GM18951 (cell line): ENCODE results near the gene SNX8.

Experiments
- POLR2A ChIP-seq: IDR thresholded peaks from 4 replicates; pipeline ENCODE4 v1.6.1; 2011; ENCODE audit warnings: mild to moderate bottlenecking; ENCODE audit not compliant: insufficient read length, insufficient read depth; ENCODE audit errors: extremely low read depth
- in situ Hi-C: fragments of 300-500 bp; cut with MboI; formaldehyde crosslinking; loops from one replicate; pipeline ENCODE4 v1.12.0; 2022; ENCODE audit warnings: low sequenced_read_pairs, mixed read lengths, inconsistent platforms; ENCODE audit not compliant: unreplicated experiment

SNX8 gene

DNA sequence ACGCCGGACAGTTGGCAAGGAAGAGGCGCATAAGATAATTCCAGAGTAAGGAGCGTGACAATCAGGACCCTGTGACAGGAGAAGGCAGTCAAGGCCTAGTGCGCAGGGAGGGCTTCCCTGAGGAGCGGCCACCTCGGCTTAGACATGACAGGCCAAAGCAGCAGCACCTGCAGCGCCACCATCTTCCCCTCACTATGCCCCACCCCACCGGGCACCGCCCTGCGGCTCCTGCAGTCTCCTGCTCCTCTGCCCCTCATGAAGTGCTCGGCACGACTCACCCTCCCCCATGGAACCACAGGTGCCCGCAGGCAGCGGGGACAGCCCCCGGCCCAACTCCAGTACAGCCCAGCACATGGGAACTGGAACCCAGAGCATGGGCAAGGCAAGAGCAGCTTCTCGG, 93.3 kb downstream of the SNX8 start:
- in situ Hi-C loops = no loop called here
- TF ChIP-seq POLR2A = no peak

DNA sequence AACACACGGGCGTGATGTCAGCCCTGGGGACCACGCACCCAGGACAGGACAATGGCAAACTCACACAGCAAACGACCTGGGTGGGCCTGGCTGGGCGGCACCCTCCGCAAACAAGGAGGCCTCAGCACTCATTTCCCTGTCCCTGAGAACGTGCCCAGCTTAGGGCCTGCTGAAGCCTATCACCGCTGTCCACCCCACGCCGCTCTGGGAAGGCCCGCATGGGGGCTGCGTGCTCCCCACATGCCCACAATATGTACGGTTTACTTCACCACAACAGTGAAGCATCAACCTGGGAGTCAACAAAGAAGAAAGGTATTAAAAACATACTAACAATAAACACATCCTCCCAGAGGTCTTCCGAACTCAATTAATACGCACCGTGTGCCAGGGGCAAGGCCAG, 93.7 kb downstream of the SNX8 start:
- in situ Hi-C loops = no loop called here
- no peak for TF ChIP-seq POLR2A

DNA sequence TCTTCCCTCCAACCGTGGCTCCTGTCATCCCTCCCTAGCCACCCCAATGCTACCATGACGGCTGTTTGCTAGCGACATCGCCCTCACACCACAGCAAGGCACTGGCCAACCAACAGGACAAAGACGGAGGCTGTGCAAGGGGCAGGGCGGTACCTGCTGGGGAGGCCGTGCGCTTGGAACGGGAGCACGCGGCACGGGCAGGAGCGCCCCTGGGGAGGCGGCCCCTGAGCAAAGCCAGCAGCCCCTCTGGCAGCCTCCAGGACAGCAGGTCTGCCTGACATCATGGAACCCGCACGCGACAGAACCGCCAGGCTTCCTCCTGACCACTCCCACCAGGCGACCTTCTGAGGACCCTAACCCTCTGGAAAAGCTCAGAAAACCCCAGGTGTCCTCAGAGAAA, 94.2 kb downstream of the SNX8 start:
- in situ Hi-C loops = no loop called here
- TF ChIP-seq POLR2A = no peak

DNA sequence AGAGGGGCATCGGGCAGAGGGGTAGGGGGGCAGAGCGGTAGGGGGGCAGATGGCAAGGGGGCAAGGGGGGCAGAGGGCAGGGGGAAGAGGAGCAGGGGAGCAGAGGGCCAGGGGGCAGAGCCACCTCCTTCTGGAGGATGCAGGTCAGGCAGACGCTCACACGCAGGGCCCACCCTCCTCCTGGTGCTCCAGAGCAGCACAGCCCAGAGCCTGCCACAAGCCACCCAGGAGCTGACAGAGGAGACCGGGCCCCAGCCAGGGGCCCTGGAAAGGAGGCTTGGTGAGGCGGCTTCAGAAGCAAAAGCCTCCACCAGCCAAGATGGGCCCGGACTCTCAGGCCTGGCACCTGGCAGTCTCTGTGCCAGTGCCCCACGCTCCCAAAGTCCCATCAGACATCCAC, 94.6 kb downstream of the SNX8 start:
- in situ Hi-C loops = no loop called here
- no peak for TF ChIP-seq POLR2A

DNA sequence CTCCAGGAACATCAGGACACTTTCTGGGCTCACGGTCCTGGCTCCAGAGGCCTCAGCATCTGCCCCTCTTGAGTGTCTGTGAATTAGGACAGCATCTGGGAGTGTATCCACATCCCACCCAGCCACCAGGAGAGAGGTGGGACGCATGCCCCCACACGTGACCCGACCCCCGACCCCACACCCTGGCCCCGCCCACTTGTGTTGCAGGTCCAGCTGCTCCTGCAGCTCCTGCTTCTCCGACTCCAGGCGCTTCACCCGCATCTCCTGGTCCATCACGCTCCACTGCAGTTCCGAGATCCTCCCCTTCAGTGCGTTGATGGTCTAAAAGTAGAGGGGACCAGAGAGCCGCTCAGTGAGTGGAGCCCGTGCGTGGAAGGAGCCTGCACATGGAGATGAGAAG, 95.1 kb downstream of the SNX8 start:
- in situ Hi-C loops = no loop called here
- no peak for TF ChIP-seq POLR2A

DNA sequence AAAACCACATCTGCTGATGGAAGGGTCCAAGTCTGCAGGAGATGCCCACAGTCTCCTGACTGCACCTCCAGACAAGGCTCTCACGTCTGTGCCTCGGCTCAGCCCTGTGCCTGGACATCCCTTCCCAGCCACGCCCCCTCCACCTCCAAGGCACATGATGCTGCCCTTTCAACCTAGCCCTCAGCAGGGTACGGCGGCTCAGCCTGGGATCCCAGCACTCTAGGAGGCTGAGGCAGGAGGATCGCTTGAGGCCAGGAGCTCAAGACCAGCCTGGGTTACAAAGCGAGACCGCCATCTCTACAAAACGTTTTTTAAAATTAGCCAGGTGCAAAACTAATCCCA, 95.8 kb downstream of the SNX8 start:
- TF ChIP-seq POLR2A = no peak
- in situ Hi-C loops = no loop called here

DNA sequence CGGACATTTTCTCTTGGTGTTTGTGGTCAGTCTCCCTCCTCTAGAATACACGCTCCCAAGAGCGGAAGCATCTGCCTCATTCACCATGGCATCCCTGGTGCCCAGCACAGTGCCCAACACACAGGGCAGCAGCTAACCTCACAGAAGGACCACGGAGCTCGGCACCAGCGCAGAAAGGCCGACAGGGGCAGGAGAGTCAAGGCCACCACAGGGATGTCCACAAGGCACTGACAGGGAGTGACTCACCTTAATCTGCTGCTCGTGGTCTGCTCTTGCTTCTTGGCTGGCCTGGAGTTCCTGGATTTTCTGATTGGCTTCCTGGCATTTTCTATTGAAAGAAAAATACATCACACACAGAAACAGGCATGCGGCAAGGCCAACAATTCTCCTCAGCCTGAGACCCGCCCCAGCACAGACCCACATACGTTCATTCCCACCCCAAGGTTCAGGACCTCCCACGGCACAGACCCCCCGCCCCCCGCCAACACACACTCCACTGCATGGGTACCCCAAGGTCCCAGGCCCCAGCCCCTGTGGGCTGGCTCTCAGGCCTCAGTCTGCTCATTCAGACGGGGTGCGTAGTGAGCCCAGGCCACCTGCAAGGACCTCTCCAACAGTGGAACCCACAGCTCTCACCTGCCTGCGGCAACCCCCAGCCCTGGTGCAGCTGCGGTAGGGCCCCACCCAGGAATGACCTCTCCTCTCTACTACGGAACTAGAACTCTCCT, 96.4 kb downstream of the SNX8 start:
- in situ Hi-C loops = no loop called here
- no peak for TF ChIP-seq POLR2A

DNA sequence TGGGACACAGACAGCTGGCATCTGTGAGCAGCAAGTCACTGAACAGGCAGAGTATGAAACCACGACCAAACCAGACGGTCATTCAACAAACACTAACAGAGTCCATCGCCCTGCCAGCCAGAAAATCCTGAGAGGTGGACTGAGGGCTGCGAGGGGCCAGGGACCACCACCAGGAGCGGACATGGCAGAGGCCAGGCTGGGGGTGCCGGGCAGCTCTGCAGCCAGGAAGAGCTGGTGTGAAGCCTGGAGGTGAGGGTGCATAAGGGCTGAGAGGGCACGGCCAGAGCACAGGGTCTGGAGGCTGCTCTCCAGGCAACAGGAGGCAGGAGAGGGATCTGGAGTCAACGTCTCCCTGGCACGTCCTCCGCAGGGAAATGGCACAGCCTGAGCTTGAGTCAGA, 97.0 kb downstream of the SNX8 start:
- TF ChIP-seq POLR2A = no peak
- in situ Hi-C loops = no loop called here

DNA sequence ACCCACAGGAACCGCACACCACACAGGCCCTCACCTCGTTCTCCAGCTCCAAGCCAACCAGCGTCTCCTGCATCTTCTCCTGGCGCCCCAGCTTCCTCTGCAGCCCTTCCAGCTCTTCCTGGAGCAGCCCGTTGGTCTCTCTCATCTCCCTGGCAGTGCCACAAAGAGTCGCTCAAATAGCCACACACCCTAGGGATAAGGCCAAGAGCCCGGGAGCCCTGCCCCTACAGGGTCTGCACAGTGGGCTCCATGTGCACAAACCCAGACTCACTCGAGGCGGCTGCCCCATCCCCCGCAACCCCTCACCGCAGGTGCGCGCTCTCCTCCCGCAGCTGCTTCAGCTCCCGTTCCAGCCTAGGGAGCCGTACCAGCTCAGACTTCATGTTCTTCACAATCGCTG, 98.4 kb downstream of the SNX8 start:
- no peak for TF ChIP-seq POLR2A
- in situ Hi-C loops = no loop called here

DNA sequence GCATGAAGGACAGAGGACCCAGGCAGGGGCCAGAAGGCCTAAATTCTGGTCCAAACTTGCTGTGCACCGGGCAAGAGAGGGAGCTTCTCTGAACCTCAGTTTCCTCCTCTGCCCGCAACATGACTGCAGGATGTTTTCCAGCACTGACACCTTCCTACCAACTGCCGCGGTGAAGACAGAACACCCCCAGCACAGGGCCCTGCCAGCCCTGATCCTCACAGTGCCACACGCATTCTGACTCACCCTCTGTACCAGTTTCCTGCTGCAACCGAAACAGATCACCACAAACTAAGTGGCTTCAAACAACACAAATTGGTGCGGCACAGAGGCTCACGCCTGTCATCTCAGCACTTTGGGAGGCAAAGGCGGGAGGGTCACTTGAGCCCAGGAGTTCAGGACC, 99.6 kb downstream of the SNX8 start:
- in situ Hi-C loops = no loop called here

DNA sequence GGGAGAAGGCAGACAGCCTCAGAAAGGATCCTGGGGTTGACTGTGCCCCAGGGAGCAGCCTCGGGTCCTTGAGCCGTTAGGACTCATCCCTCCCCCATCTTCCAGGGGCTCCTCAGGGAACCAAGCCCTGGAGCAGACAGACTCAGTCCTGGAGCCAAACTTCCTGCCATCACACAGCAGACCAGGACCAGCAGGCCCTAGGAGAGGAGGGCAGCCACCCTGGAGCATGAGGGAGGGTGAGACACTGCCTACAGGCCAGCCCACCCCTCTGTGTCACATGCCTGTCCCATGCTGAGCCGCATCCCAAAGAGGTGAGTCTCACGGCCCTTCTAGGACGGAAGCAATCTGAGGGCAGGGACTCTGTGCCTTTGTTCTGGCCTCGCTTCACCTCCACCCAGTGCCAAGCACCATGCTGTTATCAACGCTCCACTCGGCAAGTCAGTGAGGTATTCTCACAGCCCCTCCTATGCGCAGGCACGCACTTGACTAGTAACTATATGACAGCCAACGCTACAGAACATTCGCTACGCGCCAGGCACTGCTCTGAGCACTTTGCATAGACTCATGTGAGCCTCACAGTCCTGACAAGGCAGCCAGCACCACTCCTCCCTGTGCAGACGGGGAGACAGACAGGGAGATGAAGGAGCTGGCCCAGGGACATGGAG, 100.6 kb downstream of the SNX8 start:
- in situ Hi-C loops = no loop called here
- TF ChIP-seq POLR2A = no peak

More for the DNA sequence above, 99.6 kb downstream of the SNX8 start:
- TF ChIP-seq POLR2A = no peak

DNA sequence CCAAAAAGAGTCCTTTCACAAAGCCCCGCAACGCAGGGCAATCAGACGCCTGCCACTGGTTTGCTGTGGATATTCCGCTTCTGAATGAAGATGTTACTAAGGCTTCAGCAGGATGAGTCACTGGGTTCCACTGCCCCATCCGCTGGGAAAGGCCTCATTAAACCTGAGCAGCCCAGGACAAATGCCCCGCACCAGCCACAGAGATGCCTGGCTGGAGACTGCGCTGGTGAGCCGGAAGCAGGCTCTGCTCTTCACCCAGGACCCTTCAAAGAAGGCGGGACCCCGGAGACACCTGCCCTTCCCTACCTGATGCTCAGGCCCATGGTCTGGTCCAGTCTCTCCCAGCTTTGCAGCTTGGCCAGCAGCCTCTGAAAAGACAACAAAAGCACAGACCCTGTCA, 101.3 kb downstream of the SNX8 start:
- in situ Hi-C loops = no loop called here
- TF ChIP-seq POLR2A = no peak

DNA sequence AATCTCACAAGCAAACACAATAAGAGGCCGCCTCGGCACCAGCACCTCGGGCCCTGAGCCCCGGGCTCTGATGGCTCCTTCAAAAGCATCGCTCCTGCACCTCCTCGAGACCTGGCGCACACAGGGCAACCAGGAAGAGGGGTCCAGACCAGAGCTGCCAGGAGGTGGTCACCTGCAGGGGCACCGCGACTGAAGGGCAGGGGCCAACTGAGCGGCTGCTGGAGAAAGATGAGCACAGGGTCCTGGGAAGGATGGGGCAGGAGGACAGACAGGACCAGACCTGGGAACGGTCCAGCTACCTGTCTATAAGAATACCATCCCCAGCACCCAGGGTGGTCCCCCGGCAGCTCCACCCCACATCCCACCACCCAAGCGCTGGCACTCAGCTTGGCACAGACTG, 102.3 kb downstream of the SNX8 start:
- in situ Hi-C loops = no loop called here
- TF ChIP-seq POLR2A = no peak

DNA sequence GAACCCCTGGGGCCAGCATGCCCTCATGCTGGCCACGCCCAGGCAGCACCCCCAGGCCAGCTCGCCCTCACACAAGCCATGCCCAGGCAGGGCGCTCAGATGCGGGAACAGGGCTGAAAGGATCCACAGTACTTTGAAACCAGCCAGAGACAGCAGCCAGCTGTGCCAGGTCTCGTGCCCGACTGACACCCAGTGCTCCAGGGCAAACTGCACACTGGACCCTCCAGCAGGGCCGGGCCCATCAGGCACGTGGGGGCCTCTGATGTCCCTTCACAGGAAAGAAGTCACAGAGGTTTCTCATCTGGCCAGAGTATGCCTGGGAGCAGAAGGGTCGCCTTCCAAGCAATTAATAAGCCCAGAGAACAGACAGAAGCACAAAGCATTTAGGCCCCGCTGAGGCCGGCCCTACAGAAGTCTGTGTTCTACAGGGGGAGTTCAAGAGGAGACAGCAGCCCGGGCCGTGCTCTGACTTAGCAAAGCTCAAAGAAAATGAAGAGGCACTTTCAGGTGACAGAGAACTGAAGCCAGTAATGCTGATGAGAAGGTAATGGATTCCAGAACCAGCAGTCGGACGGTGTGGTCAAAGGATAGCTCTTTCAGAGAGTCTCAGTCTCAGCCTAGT, 102.9 kb downstream of the SNX8 start:
- no peak for TF ChIP-seq POLR2A
- in situ Hi-C loops = no loop called here
